Keratinocyte (primary cell): ENCODE data around the gene ZNF555.
"Not testable (repeated sequence)": the region's sequence is repeated elsewhere in the genome, so short reads cannot be mapped to it uniquely, and the experiment has no call there.

Experiments
- EZH2 ChIP-seq: IDR thresholded peaks from one replicate; pipeline ENCODE4 v1.6.1; 2012; ENCODE audit warnings: inconsistent platforms, mild to moderate bottlenecking, low read length, moderate library complexity
- TF ChIP-seq, protein P1 (sequence below), 3 experiments: IDR thresholded peaks in 1 of 3; conservative IDR thresholded peaks in 1 of 3; optimal IDR thresholded peaks in 1 of 3; 2 replicates in 2 of 3; 3 replicates in 1 of 3; pipeline versions ENCODE3 to v1.5.1; 2011; ENCODE audit warnings: low read length in 3 of 3, mild to moderate bottlenecking in 3 of 3, moderate library complexity in 2 of 3, control low read depth in 1 of 3, inconsistent platforms in 1 of 3; ENCODE audit not compliant: insufficient read depth in 2 of 3; ENCODE audit errors: extremely low read depth in 1 of 3

DNA sequence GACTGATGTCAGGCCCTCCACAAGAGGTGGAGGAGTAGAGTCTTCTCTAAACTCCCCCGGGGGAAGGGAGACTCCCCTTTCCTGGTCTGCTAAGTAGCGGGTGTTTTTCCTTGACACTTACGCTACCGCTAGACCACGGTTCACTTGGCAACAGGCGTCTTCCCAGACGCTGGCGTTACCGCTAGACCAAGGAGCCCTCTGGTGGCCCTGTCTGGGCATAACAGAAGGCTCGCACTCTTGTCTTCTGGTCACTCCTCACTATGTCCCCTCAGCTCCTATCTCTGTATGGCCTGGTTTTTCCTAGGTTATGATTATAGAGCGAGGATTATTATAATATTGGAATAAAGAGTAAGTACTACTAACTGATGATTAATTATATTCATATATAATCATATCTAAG, 30.9 kb downstream of the ZNF555 start:
- TF ChIP-seq, protein P1, sequence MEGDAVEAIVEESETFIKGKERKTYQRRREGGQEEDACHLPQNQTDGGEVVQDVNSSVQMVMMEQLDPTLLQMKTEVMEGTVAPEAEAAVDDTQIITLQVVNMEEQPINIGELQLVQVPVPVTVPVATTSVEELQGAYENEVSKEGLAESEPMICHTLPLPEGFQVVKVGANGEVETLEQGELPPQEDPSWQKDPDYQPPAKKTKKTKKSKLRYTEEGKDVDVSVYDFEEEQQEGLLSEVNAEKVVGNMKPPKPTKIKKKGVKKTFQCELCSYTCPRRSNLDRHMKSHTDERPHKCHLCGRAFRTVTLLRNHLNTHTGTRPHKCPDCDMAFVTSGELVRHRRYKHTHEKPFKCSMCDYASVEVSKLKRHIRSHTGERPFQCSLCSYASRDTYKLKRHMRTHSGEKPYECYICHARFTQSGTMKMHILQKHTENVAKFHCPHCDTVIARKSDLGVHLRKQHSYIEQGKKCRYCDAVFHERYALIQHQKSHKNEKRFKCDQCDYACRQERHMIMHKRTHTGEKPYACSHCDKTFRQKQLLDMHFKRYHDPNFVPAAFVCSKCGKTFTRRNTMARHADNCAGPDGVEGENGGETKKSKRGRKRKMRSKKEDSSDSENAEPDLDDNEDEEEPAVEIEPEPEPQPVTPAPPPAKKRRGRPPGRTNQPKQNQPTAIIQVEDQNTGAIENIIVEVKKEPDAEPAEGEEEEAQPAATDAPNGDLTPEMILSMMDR (optimal IDR thresholded peaks at IDR 0.05 in 1 of 3, IDR thresholded peaks at IDR 0.05 in 1 of 3, conservative IDR thresholded peaks at IDR 0.05 in 1 of 3; ENCODE audit: extremely low read depth in 1 of 3, insufficient read depth in 2 of 3, low read length in 3 of 3): peak in 1 of 3 experiments; percentile 20
- not testable (repeated sequence) for TF ChIP-seq EZH2
